ENCODE data around the gene DBNL.

The DBNL gene

GRCh38 chr7:44060948-44061644 is 16.6 kb downstream of the DBNL start:
- DNase-seq (ENCODE audit: insufficient read length, low spot score) (no peak), FAIRE-seq (no peak)

- FAIRE-seq (no peak), DNase-seq (ENCODE audit: insufficient read length, low spot score) (no peak)
These were observed 17.2 kb downstream of the DBNL start for GRCh38 chr7:44061645-44062179.

- FAIRE-seq (no peak), DNase-seq (ENCODE audit: insufficient read length, low spot score) (no peak)
These were observed 17.8 kb downstream of the DBNL start for GRCh38 chr7:44062180-44062902.

- FAIRE-seq (no peak), DNase-seq (ENCODE audit: insufficient read length, low spot score) (no peak)
These were observed 18.4 kb downstream of the DBNL start for GRCh38 chr7:44062903-44063295.

- DNase-seq (ENCODE audit: insufficient read length, low spot score) (no peak), FAIRE-seq (no peak)
These were observed 19.0 kb downstream of the DBNL start for GRCh38 chr7:44063547-44063893.

- no peak for DNase-seq (ENCODE audit: insufficient read length, low spot score)
- no peak for FAIRE-seq
These were observed 19.6 kb downstream of the DBNL start for GRCh38 chr7:44063894-44064651.

GRCh38 chr7:44064791-44065430 is 20.4 kb downstream of the DBNL start:
- FAIRE-seq (no peak), DNase-seq (ENCODE audit: insufficient read length, low spot score) (no peak)

- DNase-seq (ENCODE audit: insufficient read length, low spot score) (no peak), FAIRE-seq (no peak)
These were observed 21.1 kb downstream of the DBNL start, which contains the start of gene PGAM2 for GRCh38 chr7:44065431-44066110. PGAM2 (minus strand) TSS chr7:44065567; CDS start chr7:44065529, 38 bp downstream.

- FAIRE-seq (no peak), DNase-seq (ENCODE audit: insufficient read length, low spot score) (no peak)
These were observed 21.6 kb downstream of the DBNL start for GRCh38 chr7:44066111-44066460.

GRCh38 chr7:44066494-44067063 is 22.1 kb downstream of the DBNL start:
- no peak for FAIRE-seq

GRCh38 chr7:44067064-44067951 is 22.8 kb downstream of the DBNL start:
- DNase-seq (ENCODE audit: insufficient read length, low spot score) = no peak
- FAIRE-seq = no peak

More at GRCh38 chr7:44066494-44067063, 22.1 kb downstream of the DBNL start:
- no peak for DNase-seq (ENCODE audit: insufficient read length, low spot score)

GRCh38 chr7:44068054-44068453 is 23.6 kb downstream of the DBNL start:
- DNase-seq (ENCODE audit: insufficient read length, low spot score) = no peak
- no peak for FAIRE-seq

- FAIRE-seq (no peak), DNase-seq (ENCODE audit: insufficient read length, low spot score) (no peak)
These were observed 27.3 kb downstream of the DBNL start for GRCh38 chr7:44071726-44072363.

- no peak for FAIRE-seq
- peak; percentile 44 for DNase-seq (ENCODE audit: insufficient read length, low spot score)
These were observed 28.1 kb downstream of the DBNL start for GRCh38 chr7:44072364-44073231.

GRCh38 chr7:44073664-44074348 is 29.3 kb downstream of the DBNL start:
- no peak for FAIRE-seq

GRCh38 chr7:44074349-44074695 is 29.8 kb downstream of the DBNL start:
- DNase-seq (ENCODE audit: insufficient read length, low spot score) (no peak), FAIRE-seq (no peak)

More at GRCh38 chr7:44073664-44074348, 29.3 kb downstream of the DBNL start:
- DNase-seq (ENCODE audit: insufficient read length, low spot score) = no peak
